Measurements from ENCODE around the gene ATP5PB.

Gene ATP5PB

GRCh38 chr1:111509997-111510375 lies 60.7 kb downstream of the ATP5PB start:
- DNase-seq: peak; percentile 2

DNA sequence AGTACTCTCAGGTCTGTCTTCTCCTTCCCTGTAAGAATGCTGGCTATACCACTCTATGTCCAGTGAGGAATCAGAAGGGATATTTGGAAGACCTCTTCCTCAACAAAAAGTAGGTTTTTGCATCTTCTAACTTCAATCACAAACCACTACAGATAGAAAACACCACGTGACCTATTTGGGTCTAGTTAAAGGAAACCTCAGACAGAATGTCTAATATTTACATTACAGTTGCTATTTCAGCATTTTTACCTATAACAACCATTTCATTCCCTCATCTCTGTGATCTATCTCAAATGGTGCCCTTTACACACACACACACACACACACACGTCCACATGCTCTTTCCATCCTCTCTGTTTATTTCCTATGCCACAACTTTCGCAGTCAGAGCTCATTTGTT lies 62.1 kb downstream of the ATP5PB start:
- DNase-seq: no peak
